Activated naive CD4-positive, alpha-beta T cell (primary cell): ENCODE results near the gene PLA2G4C.

Source experiments
- DNase-seq, 4 experiments: peaks; one replicate each; lab custom pipeline; 2025; lab: John Stamatoyannopoulos, UW

PLA2G4C gene

GRCh38 chr19:48053076-48053475 lies 57.5 kb downstream of the PLA2G4C start:
- DNase-seq = no peak

- DNase-seq = no peak
Observed at GRCh38 chr19:48051335-48052033, 59.1 kb downstream of the PLA2G4C start.

- no peak for DNase-seq
Observed at GRCh38 chr19:48044561-48044960, 66.1 kb downstream of the PLA2G4C start.

- no peak for DNase-seq
Observed at GRCh38 chr19:48043675-48044258, 66.8 kb downstream of the PLA2G4C start, which contains the start of gene CABP5. TSS of gene CABP5 (minus strand) at chr19:48044079. CDS start at chr19:48043922, 157 bp downstream.

- DNase-seq = no peak
Observed at GRCh38 chr19:48041877-48042580, 68.6 kb downstream of the PLA2G4C start.

- DNase-seq = no peak
Observed at GRCh38 chr19:48036765-48037164, 73.9 kb downstream of the PLA2G4C start.

- DNase-seq = no peak
Observed at GRCh38 chr19:48033604-48034003, 77.0 kb downstream of the PLA2G4C start.

GRCh38 chr19:48030073-48030472 lies 80.5 kb downstream of the PLA2G4C start:
- no peak for DNase-seq

- no peak for DNase-seq
Observed at GRCh38 chr19:48029431-48029830, 81.2 kb downstream of the PLA2G4C start.

- no peak for DNase-seq
Observed at GRCh38 chr19:48025480-48025879, 85.1 kb downstream of the PLA2G4C start.

- DNase-seq = no peak
Observed at GRCh38 chr19:48023518-48023917, 87.1 kb downstream of the PLA2G4C start.

GRCh38 chr19:48023011-48023410 lies 87.6 kb downstream of the PLA2G4C start:
- DNase-seq = no peak

GRCh38 chr19:48020686-48021085 lies 89.9 kb downstream of the PLA2G4C start:
- DNase-seq = no peak

GRCh38 chr19:48010932-48011758 lies 99.5 kb downstream of the PLA2G4C start:
- no peak for DNase-seq

- DNase-seq = no peak
Observed at GRCh38 chr19:48006762-48007161, 103.9 kb downstream of the PLA2G4C start.

GRCh38 chr19:48004236-48004635 lies 106.4 kb downstream of the PLA2G4C start:
- no peak for DNase-seq

GRCh38 chr19:48000846-48001245 lies 109.8 kb downstream of the PLA2G4C start:
- no peak for DNase-seq

GRCh38 chr19:47998800-47999199 lies 111.8 kb downstream of the PLA2G4C start:
- no peak for DNase-seq
